Ascending aorta (tissue), 2 donors: ENCODE data around the gene ATP4A. TPM values are rescaled to one million over a fixed set of nuclear protein-coding genes. Genes with fewer than 3 reads are reported as not detected.

ENCODE experiments used
- DNase-seq, 2 donors: peaks; one replicate each; pipeline ENCODE4 v3.0.0-alpha.2; 2019; ENCODE audit warnings: low spot score in 2 of 2
- H3K27ac ChIP-seq, 2 donors: fragments of 200-600 bp; sonication (generic); one replicate each; pipeline ENCODE4 v1.5.1; 2016 to 2017; ENCODE audit warnings: mild to moderate bottlenecking in 1 of 2
- H3K27me3 ChIP-seq: fragments of 200-600 bp; sonication (generic); one replicate; pipeline ENCODE4 v1.5.1; 2017
- H3K36me3 ChIP-seq, 2 donors: fragments of 200-600 bp; sonication (generic); one replicate each; pipeline ENCODE4 v1.5.1; 2016
- H3K4me1 ChIP-seq, 2 donors: fragments of 200-600 bp; sonication (generic); one replicate each; pipeline ENCODE4 v1.5.1; 2016 to 2017; ENCODE audit warnings: mild to moderate bottlenecking in 1 of 2
- H3K4me3 ChIP-seq, 2 donors: fragments of 200-600 bp; sonication (generic); one replicate each; pipeline ENCODE4 v1.5.1; 2016 to 2017; ENCODE audit warnings: mild to moderate bottlenecking in 1 of 2
- H3K9me3 ChIP-seq, 2 donors: fragments of 200-600 bp; sonication (generic); one replicate each; pipeline ENCODE4 v1.5.1; 2016
- intact Hi-C: fragments of 100-400 bp; cut with DNase I; formaldehyde crosslinking; loops from one replicate; pipeline ENCODE4 v1.15.1; 2023
- total RNA-seq: library from RNA; depleted of rRNA; stranded (reverse); fragments of >200 nt; gene quantifications from one replicate; pipeline ENCODE4 v1.1.0, GENCODE V29; 2016
- TF ChIP-seq, protein P1 (sequence below), 3 experiments: fragments of 200-600 bp in 2 of 3; fragments of 450-650 bp in 1 of 3; sonication (generic) in 2 of 3; IDR thresholded peaks; one replicate each; pipeline ENCODE4 v1.5.1; 2016 to 2019; ENCODE audit warnings: antibody characterized with exemption in 3 of 3, mild to moderate bottlenecking in 1 of 3, moderate library complexity in 1 of 3

Gene ATP4A
- total RNA-seq, 1 donor from 2014 or later, result not detected

DNA sequence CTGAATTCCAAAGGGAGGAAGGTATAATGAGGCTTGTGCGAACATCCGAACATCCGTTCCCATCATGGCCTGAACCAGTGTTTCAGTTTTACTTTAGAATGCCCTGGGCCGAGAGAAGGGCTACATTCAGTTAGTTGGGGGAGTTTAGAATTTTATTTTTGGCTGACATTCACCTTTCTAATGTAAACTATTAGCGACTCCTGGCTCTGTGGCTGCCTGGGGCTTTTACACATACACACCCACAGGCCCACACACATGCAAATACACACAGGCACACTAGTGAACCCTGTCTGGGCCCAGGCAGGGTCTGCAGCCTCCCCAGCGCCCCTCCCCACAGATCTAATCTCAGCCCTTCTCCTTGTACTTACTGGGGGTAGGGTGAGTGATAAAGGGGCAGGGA is 24.1 kb downstream of the ATP4A start:
- intact Hi-C loops, result no loop called here
- peaks cover 0 to under 1% of the 10 kb centered on the region in 2 donors for H3K4me1 ChIP-seq
- H3K4me3 ChIP-seq, result no peak overlapping the region
- TF ChIP-seq, protein P1, sequence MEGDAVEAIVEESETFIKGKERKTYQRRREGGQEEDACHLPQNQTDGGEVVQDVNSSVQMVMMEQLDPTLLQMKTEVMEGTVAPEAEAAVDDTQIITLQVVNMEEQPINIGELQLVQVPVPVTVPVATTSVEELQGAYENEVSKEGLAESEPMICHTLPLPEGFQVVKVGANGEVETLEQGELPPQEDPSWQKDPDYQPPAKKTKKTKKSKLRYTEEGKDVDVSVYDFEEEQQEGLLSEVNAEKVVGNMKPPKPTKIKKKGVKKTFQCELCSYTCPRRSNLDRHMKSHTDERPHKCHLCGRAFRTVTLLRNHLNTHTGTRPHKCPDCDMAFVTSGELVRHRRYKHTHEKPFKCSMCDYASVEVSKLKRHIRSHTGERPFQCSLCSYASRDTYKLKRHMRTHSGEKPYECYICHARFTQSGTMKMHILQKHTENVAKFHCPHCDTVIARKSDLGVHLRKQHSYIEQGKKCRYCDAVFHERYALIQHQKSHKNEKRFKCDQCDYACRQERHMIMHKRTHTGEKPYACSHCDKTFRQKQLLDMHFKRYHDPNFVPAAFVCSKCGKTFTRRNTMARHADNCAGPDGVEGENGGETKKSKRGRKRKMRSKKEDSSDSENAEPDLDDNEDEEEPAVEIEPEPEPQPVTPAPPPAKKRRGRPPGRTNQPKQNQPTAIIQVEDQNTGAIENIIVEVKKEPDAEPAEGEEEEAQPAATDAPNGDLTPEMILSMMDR (IDR thresholded peaks at IDR 0.05), result no peak
- no peak overlapping the region for H3K27ac ChIP-seq
- no peaks in the 10 kb centered on the region for H3K27me3 ChIP-seq
- no peaks in the 10 kb centered on the region for H3K36me3 ChIP-seq
- no peak for DNase-seq
- no peaks in the 10 kb centered on the region for H3K9me3 ChIP-seq

DNA sequence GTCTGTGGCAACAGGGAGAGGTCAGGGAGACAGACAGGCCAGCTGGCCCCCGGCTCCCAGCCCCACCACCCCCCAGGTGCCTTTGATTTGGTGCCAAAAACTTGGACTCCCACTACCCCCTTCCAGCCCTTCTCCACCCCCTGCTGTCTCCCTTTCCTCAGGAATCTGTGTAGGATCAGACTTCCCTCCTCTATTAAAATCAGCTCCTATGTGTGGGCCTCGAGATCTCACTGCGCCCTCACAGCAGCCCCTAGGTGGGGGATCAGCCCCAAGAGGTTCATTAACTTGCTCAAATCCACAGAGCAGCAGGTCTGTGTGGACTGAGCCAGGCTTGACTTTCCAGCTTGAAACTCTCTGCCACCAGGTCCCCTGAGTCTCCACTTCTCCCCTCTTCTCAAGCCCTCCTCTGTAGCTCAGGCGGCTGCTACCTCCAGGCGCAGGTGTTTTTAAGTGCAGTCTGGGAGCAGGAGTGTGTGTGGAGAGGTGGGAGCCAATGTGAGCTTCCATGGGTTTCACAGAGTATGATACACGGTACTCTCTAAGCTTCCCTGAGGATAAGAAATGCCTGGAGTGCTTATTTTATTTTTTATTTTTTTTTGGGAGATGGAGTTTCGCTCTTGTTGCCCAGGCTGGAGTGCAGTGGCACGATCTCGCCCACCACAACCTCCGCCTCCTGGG is 28.5 kb downstream of the ATP4A start:
- TF ChIP-seq, protein P1 (IDR thresholded peaks at IDR 0.05), result no peak
- Histone ChIP-seq H3K36me3 (no peaks in the 10 kb centered on the region), H3K27me3 (no peaks in the 10 kb centered on the region), H3K9me3 (no peaks in the 10 kb centered on the region), H3K27ac (no peak overlapping the region), H3K4me1 (no peaks in the 10 kb centered on the region), H3K4me3 (no peak overlapping the region)
- intact Hi-C loops, result no loop called here
- no peak for DNase-seq

DNA sequence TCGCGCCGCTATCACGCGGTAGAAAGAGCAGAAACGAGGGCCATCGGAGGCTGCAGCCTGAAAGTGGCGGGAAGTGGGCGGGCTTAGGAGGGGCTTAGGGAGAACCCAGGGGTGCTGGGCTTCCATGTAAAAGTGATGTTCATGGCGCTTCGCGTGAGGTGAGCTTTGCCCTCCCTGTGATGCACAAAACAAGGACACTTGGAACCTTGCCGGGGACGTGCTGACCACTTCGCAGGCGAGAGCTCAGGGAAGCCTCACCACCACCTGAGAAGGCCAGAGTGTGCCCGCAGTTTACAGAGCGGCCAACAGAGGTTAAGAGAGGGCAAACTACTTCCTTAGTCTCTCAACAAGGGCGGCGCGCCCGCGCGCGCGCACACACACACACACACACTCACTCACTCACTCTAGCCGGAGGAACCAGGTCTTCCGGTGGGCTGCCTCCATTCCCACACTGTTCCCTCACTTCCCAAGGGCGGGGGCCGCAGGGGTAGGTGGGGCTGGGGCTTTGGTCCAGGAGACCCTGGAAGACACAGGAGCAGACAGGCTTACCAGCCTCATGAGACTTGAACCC is 29.6 kb downstream of the ATP4A start:
- Histone ChIP-seq H3K36me3 (no peaks in the 10 kb centered on the region), H3K4me3 (no peak overlapping the region), H3K9me3 (no peaks in the 10 kb centered on the region), H3K4me1 (no peaks in the 10 kb centered on the region), H3K27ac (no peak overlapping the region), H3K27me3 (no peaks in the 10 kb centered on the region)
- no peak for DNase-seq
- TF ChIP-seq, protein P1 (IDR thresholded peaks at IDR 0.05), result no peak
- intact Hi-C loops, result no loop called here

DNA sequence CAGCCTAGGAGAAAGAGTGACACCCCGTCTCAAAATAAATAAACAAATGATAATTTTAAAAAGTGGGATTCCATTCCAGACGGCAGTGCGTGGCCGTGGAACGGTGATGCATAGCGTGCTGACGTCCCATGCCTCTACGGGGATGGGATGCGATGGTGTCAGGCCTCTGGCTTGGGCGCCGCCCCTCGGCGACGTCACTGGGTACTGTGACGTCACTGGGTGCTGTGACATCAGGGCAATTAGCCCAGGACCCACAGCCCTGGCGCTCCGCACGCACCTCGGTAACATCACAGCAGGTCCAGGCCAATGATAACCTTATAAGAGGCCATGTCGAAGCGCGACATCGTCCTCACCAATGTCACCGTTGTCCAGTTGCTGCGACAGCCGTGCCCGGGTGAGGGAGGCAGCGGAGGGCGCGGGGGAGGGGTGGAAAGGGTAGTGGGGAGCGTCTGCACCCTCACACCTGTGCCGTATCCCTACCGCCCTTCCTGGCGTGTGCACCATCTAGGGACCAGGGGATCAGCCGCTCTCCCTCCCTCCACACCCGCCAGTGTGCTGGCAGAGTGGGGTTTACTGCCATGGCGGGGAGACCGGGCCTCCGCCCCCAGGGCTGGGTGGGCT is 30.1 kb downstream of the ATP4A start, which contains the start of gene GAPDHS:
Gene GAPDHS, plus strand, starts transcription at position 256 of the 621 bp plus-strand sequence. Its CDS starts 72 bp downstream, at position 328.
- Histone ChIP-seq H3K4me3 (no peak within 1 kb of the TSS), H3K27me3 (no peaks in the 10 kb centered on the region), H3K9me3 (no peaks in the 10 kb centered on the region), H3K4me1 (no peaks in the 10 kb centered on the region), H3K36me3 (no peaks in the 10 kb centered on the region), H3K27ac (no peak within 1 kb of the TSS)
- no peak for DNase-seq
- intact Hi-C loops, result no loop called here
- TF ChIP-seq, protein P1 (IDR thresholded peaks at IDR 0.05), result no peak

DNA sequence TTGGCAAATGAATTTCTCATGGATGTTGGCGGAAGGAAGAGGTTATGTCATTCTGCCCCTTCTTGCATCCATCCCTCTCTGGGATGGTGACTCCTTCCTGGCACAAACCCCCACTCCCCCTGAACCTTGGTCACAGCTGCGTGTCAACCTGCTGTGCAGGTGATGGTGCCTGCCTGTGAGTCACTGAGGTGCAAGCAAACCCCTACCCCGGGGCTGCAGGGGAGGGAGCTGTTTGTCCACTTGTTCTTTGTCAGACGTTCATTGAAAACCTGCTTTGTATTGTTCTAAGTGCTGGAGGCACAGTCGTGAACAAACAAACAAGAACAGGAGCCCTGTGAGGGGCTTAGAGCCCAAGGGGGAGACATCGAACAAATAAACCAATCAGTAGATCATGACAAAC is 32.2 kb downstream of the ATP4A start:
- H3K27me3 ChIP-seq, result no peaks in the 10 kb centered on the region
- no peaks in the 10 kb centered on the region for H3K36me3 ChIP-seq
- intact Hi-C loops, result no loop called here
- no peaks in the 10 kb centered on the region for H3K9me3 ChIP-seq
- H3K4me3 ChIP-seq, result no peak overlapping the region
- DNase-seq, result no peak
- TF ChIP-seq, protein P1 (IDR thresholded peaks at IDR 0.05), result no peak
- H3K27ac ChIP-seq, result no peak overlapping the region
- no peaks in the 10 kb centered on the region for H3K4me1 ChIP-seq
